HEK293T (cell line): ENCODE data around the gene CYP19A1.

Experiments
- BHLHE40 ChIP-seq: fragments of 450-650 bp; IDR thresholded peaks from 2 replicates; pipeline ENCODE4 v1.6.1; 2016; ENCODE audit warnings: mild to moderate bottlenecking, moderate library complexity, borderline replicate concordance
- FOXA1 ChIP-seq: fragments of 450-650 bp; IDR thresholded peaks from 2 replicates; pipeline ENCODE4 v1.6.1; 2016; ENCODE audit warnings: mild to moderate bottlenecking
- FOXM1 ChIP-seq: fragments of 450-650 bp; IDR thresholded peaks from 2 replicates; pipeline ENCODE4 v1.6.1; 2017; ENCODE audit warnings: mild to moderate bottlenecking, borderline replicate concordance
- TARDBP ChIP-seq: fragments of 450-650 bp; IDR thresholded peaks from 2 replicates; pipeline ENCODE4 v1.6.1; 2016

GRCh38 chr15:51202783-51203182, 135.6 kb downstream of the CYP19A1 start:
- TF ChIP-seq BHLHE40 = no peak
- TF ChIP-seq TARDBP = no peak
- no peak for TF ChIP-seq FOXM1
- TF ChIP-seq FOXA1 = no peak
